Transverse colon (tissue), 4 donors: Measurements from ENCODE around the gene TYMP.

Experiments used
- CTCF ChIP-seq, 5 experiments: fragments of 200-600 bp in 3 of 5; fragments of 450-650 bp in 2 of 5; sonication (generic) in 3 of 5; IDR thresholded peaks; 1 replicate in 2 of 5; 2 replicates in 3 of 5; pipeline ENCODE4 v1.5.1; 2016 to 2017; ENCODE audit warnings: antibody characterized with exemption in 5 of 5, inconsistent platforms in 3 of 5, mild to moderate bottlenecking in 2 of 5, moderate library complexity in 1 of 5
- POLR2A ChIP-seq: fragments of 450-650 bp; IDR thresholded peaks from one replicate; pipeline ENCODE4 v1.6.1; 2016; ENCODE audit warnings: antibody characterized with exemption, mild to moderate bottlenecking, moderate library complexity
- POLR2AphosphoS5 ChIP-seq, 3 donors: sonication (generic); formaldehyde crosslinking; IDR thresholded peaks; one replicate each; pipeline ENCODE4 v1.6.1; 2016; ENCODE audit warnings: antibody characterized with exemption in 3 of 3

DNA sequence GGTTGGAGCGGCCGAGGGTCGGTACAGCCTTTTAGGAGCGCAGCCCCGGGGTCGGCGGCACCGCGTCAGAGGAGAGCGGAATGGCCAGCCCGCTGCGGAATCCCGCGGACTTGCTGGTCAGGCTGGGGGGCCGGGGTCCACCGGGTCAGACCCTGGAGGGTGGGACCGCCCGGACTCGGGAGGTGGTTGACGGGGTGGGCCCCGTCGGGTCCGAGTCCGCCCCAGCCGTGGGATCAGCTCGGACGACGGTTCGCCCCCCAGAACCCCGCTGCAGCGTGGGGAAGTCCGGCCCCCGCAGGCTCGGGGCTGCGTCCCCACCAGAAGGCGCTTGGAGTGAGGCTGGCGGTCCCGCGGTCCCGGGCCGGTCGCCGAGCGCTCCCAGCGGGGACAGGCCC, 48.8 kb downstream of the TYMP start:
- TF ChIP-seq CTCF (IDR thresholded peaks at IDR 0.05) (no peak), POLR2A (no peak), POLR2AphosphoS5 (IDR thresholded peaks at IDR 0.05) (no peak)
